Erythroblast (primary cell): ENCODE measurements around the gene ADO.

ENCODE experiments used
- GATA1 ChIP-seq: IDR thresholded peaks from 2 replicates; pipeline ENCODE4 v1.6.1; 2011; ENCODE audit warnings: low read depth, mild to moderate bottlenecking, control low read depth, low read length, moderate library complexity
- POLR2A ChIP-seq: IDR thresholded peaks from 2 replicates; pipeline ENCODE4 v1.6.1; 2011; ENCODE audit warnings: mild to moderate bottlenecking, low read length

GRCh38 chr10:62852961-62853702 is 48.6 kb downstream of the ADO start:
- no peak for TF ChIP-seq POLR2A
- TF ChIP-seq GATA1: no peak
